Prostate gland (tissue), 2 donors: ENCODE measurements around the gene TRAK1.

ENCODE experiments used
- CTCF ChIP-seq, 4 experiments: fragments of 200-600 bp in 2 of 4; fragments of 450-650 bp in 2 of 4; sonication (generic) in 2 of 4; IDR thresholded peaks; 1 replicate in 3 of 4; 2 replicates in 1 of 4; pipeline ENCODE4 v1.5.1; 2016 to 2019; ENCODE audit warnings: antibody characterized with exemption in 4 of 4, mild to moderate bottlenecking in 2 of 4, moderate library complexity in 2 of 4
- POLR2AphosphoS5 ChIP-seq: sonication (generic); formaldehyde crosslinking; IDR thresholded peaks from one replicate; pipeline ENCODE4 v1.6.1; 2017; ENCODE audit warnings: antibody characterized with exemption

- no peak for TF ChIP-seq CTCF (IDR thresholded peaks at IDR 0.05)
- TF ChIP-seq POLR2AphosphoS5: no peak
These were observed 9.9 kb downstream of the TRAK1 start for GRCh38 chr3:42101048-42101447.
